ENCODE data around the gene MBD3L1.

The MBD3L1 gene

GRCh38 chr19:8880868-8881488, 48.8 kb downstream of the MBD3L1 start:
- DNase-seq (ENCODE audit: low read depth, low spot score): no peak

GRCh38 chr19:8881512-8881911, 49.3 kb downstream of the MBD3L1 start:
- no peak for DNase-seq (ENCODE audit: low read depth, low spot score)

DNA sequence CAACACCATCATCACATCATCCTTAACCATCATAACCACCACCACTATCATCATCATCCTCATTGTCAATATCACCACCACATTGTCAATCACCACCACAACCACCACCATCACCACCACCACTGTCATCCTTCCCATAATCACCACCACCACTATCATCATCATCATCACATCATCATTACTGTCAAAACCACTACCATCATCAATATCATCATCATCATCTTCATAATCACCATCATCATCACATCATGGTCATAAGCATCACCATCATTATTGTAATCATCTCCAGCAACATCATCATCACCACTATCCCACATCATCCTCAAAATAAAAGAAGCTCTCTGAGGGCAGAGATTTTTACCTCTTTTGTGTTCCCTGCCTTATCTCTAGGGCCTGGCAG, 52.2 kb downstream of the MBD3L1 start:
- no peak for DNase-seq (ENCODE audit: low read depth, low spot score)

- no peak for DNase-seq (ENCODE audit: low read depth, low spot score)
Measured at GRCh38 chr19:8887364-8887763, 55.2 kb downstream of the MBD3L1 start.

DNA sequence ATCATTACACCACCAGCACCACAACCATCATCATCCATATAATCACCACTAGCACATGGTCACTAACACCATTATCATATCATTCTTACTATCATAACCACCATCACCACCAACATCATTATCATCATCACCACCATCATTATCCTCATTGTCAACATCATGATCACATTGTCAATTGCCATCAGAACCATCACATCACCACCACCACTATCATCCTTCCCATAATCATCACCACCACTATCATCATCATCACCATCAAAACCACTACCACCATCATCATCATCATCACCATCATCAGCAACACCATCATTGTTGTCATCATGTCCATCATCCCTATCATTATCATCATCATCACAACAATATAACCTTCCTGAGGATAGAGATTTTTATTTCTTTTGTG, 58.1 kb downstream of the MBD3L1 start:
- no peak for DNase-seq (ENCODE audit: low read depth, low spot score)
